ENCODE results near the gene ZFP36L1. TPM values are rescaled to one million over a fixed set of nuclear protein-coding genes. Genes with fewer than 3 reads are reported as not detected.

Gene ZFP36L1
- total and polyA plus RNA-seq, 2 of the 13 experiments (the other 11 are each of a cell fraction or from before 2014, with no cell fraction given), result 7.4 to 10.2 TPM

DNA sequence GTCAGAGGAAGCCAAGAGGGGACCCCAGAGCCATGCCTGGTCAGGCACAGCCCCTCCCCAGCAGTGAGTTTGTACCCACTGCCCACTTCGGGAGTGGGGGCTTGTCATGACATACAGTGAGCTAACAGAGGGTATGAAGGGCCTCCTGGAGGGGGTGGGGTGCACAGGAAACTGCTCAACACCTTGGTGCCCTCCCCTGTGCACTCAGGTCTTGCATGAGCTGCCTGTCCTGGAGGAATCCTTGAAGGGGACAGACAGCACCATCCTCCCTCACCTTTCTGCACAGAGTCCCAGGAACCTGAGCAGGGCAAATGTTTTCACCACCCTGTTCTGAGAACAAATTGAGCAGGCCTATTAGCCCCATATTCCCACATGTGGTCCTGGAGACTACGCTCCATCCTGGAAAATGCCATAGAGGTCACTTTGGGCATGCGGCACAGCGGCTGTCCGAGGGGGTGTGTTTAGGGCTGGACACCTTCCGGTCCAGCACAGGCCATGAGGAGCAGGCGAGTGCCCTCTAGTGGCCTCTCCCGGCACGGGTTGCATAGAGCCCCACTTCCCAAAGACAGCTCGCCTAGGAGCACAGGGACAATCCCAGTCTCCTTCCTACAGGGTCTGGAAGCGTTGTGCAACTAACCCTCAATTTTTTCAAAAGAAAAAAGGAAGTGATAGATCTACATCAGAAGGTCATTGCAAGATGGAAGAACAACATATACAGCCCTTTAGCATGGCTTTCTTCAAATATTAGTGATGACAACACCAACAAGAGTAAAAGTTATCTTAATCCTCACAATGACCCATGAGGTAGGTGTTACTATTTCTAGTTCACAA is 31.9 kb upstream of the ZFP36L1 start (continued):
- TF ChIP-seq KDM4B (CRISPR knock-in tag; IDR thresholded peaks at IDR 0.05), result peak; percentile 94
- TF ChIP-seq NFKBIZ (CRISPR knock-in tag; IDR thresholded peaks at IDR 0.05), result no peak
- no peak for TF ChIP-seq ZNF780A (CRISPR knock-in tag; IDR thresholded peaks at IDR 0.05)
- no peak for TF ChIP-seq THAP8 (CRISPR knock-in tag; IDR thresholded peaks at IDR 0.05; ENCODE audit: borderline replicate concordance)
- TF ChIP-seq ZNF121 (CRISPR knock-in tag; IDR thresholded peaks at IDR 0.05), result peak; percentile 32; the same call in 1 of the 2 replicates
- no peak for TF ChIP-seq ZNF549 (CRISPR knock-in tag; IDR thresholded peaks at IDR 0.05)
- no peak for TF ChIP-seq ZNF20 (CRISPR knock-in tag; IDR thresholded peaks at IDR 0.05)
- TF ChIP-seq ZMYM3 (CRISPR knock-in tag; IDR thresholded peaks at IDR 0.05), result peak; percentile 83
- no peak for TF ChIP-seq HIVEP1 (CRISPR knock-in tag; IDR thresholded peaks at IDR 0.05)
- TF ChIP-seq, protein P1, sequence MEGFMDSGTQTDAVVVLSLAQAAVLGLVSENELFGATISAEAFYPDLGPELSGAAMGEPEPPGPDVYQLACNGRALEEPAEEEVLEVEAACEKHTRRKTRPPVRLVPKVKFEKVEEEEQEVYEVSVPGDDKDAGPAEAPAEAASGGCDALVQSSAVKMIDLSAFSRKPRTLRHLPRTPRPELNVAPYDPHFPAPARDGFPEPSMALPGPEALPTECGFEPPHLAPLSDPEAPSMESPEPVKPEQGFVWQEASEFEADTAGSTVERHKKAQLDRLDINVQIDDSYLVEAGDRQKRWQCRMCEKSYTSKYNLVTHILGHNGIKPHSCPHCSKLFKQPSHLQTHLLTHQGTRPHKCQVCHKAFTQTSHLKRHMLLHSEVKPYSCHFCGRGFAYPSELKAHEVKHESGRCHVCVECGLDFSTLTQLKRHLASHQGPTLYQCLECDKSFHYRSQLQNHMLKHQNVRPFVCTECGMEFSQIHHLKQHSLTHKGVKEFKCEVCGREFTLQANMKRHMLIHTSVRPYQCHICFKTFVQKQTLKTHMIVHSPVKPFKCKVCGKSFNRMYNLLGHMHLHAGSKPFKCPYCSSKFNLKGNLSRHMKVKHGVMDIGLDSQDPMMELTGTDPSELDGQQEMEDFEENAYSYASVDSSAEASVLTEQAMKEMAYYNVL (CRISPR knock-in tag; IDR thresholded peaks at IDR 0.05; ENCODE audit: borderline replicate concordance), result peak; percentile 34; the same call in 1 of the 2 replicates
- TF ChIP-seq RAD51 (IDR thresholded peaks at IDR 0.05; ENCODE audit: borderline replicate concordance), result no peak
- TF ChIP-seq SMARCE1 (IDR thresholded peaks at IDR 0.05; ENCODE audit: borderline replicate concordance), result no peak
- no peak for TF ChIP-seq KDM1A (CRISPR knock-in tag; IDR thresholded peaks at IDR 0.05)
- no peak for TF ChIP-seq SP2 (CRISPR knock-in tag; IDR thresholded peaks at IDR 0.05)
- no peak for TF ChIP-seq HOXA9 (CRISPR knock-in tag; IDR thresholded peaks at IDR 0.05; ENCODE audit: borderline replicate concordance)
- TF ChIP-seq EZH2 (conservative IDR thresholded peaks at IDR 0.05; ENCODE audit: low read depth, low read length), result no peak
- TF ChIP-seq ZNF563 (CRISPR knock-in tag; IDR thresholded peaks at IDR 0.05), result no peak; the same call in 1 of the 2 replicates
- TF ChIP-seq ZNF7 (CRISPR knock-in tag; IDR thresholded peaks at IDR 0.05), result 0 out of 2 replicates have a peak, but pooled peaks have one; percentile 15
- peak; percentile 90; the same call in 1 of the 2 replicates for TF ChIP-seq ZNF691 (CRISPR knock-in tag; IDR thresholded peaks at IDR 0.05; ENCODE audit: borderline replicate concordance, low read depth)
- TF ChIP-seq NPAS2 (CRISPR knock-in tag; IDR thresholded peaks at IDR 0.05; ENCODE audit: borderline replicate concordance), result no peak
- no peak for TF ChIP-seq SMARCC2 (IDR thresholded peaks at IDR 0.05)
- no peak for TF ChIP-seq ZNF781 (CRISPR knock-in tag; IDR thresholded peaks at IDR 0.05; ENCODE audit: borderline replicate concordance, not compliant biosample characterization)
- peak; percentile 96 for TF ChIP-seq KAT8 (CRISPR knock-in tag; IDR thresholded peaks at IDR 0.05)
- no peak for TF ChIP-seq CREM (IDR thresholded peaks at IDR 0.05)
- TF ChIP-seq CREM (CRISPR knock-in tag; IDR thresholded peaks at IDR 0.05), result no peak
- TF ChIP-seq MEIS2 (CRISPR knock-in tag; IDR thresholded peaks at IDR 0.05), result no peak
- no peak for TF ChIP-seq MED13 (CRISPR knock-in tag; IDR thresholded peaks at IDR 0.05)
- TF ChIP-seq ZNF383 (CRISPR knock-in tag; IDR thresholded peaks at IDR 0.05; ENCODE audit: borderline replicate concordance), result no peak
- TF ChIP-seq NCOR1 (IDR thresholded peaks at IDR 0.05; ENCODE audit: borderline replicate concordance, low read length), result no peak

Data from HepG2 (cell line).